ENCODE data around the gene TP53BP2.

DNA sequence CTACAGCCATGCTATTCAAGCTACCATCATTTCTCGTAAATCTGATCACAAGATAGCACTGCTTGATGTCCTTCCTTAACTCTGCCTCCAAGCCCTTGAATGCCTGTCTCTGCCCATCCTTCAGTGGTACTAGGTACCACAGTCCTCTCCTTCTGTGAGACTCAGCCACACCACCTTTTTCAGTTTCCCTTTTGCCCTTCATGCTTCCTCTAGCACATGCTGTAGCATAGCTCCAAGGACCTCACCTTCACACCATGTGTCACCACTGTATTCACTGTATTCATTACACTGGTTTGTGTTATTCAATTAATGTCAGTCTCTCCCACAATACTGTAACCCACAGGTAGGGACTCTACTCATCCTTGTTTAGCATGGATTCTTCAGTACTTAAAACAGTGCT is 8.0 kb upstream of the TP53BP2 start:
- TF ChIP-seq RAD21 (IDR thresholded peaks at IDR 0.05) = no peak
- TF ChIP-seq, protein P1, sequence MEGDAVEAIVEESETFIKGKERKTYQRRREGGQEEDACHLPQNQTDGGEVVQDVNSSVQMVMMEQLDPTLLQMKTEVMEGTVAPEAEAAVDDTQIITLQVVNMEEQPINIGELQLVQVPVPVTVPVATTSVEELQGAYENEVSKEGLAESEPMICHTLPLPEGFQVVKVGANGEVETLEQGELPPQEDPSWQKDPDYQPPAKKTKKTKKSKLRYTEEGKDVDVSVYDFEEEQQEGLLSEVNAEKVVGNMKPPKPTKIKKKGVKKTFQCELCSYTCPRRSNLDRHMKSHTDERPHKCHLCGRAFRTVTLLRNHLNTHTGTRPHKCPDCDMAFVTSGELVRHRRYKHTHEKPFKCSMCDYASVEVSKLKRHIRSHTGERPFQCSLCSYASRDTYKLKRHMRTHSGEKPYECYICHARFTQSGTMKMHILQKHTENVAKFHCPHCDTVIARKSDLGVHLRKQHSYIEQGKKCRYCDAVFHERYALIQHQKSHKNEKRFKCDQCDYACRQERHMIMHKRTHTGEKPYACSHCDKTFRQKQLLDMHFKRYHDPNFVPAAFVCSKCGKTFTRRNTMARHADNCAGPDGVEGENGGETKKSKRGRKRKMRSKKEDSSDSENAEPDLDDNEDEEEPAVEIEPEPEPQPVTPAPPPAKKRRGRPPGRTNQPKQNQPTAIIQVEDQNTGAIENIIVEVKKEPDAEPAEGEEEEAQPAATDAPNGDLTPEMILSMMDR (IDR thresholded peaks at IDR 0.05; ENCODE audit: low read depth, low read length, missing input control) = no peak
- no peak for TF ChIP-seq HNF4A (conservative IDR thresholded peaks at IDR 0.05)
- no peak for TF ChIP-seq EGR1 (IDR thresholded peaks at IDR 0.05; ENCODE audit: low read depth in 2 of 2)
- TF ChIP-seq, protein P2, sequence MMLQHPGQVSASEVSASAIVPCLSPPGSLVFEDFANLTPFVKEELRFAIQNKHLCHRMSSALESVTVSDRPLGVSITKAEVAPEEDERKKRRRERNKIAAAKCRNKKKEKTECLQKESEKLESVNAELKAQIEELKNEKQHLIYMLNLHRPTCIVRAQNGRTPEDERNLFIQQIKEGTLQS (IDR thresholded peaks at IDR 0.05) = no peak
- TF ChIP-seq SP1 (IDR thresholded peaks at IDR 0.05) = no peak
- TF ChIP-seq, protein P3, sequence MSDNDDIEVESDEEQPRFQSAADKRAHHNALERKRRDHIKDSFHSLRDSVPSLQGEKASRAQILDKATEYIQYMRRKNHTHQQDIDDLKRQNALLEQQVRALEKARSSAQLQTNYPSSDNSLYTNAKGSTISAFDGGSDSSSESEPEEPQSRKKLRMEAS (IDR thresholded peaks at IDR 0.05) = no peak
- TF ChIP-seq TAF1 (conservative IDR thresholded peaks at IDR 0.05) = no peak
- TF ChIP-seq GABPA (IDR thresholded peaks at IDR 0.05 in 1 of 2, conservative IDR thresholded peaks at IDR 0.05 in 1 of 2) = no peak
- TF ChIP-seq, protein P4, sequence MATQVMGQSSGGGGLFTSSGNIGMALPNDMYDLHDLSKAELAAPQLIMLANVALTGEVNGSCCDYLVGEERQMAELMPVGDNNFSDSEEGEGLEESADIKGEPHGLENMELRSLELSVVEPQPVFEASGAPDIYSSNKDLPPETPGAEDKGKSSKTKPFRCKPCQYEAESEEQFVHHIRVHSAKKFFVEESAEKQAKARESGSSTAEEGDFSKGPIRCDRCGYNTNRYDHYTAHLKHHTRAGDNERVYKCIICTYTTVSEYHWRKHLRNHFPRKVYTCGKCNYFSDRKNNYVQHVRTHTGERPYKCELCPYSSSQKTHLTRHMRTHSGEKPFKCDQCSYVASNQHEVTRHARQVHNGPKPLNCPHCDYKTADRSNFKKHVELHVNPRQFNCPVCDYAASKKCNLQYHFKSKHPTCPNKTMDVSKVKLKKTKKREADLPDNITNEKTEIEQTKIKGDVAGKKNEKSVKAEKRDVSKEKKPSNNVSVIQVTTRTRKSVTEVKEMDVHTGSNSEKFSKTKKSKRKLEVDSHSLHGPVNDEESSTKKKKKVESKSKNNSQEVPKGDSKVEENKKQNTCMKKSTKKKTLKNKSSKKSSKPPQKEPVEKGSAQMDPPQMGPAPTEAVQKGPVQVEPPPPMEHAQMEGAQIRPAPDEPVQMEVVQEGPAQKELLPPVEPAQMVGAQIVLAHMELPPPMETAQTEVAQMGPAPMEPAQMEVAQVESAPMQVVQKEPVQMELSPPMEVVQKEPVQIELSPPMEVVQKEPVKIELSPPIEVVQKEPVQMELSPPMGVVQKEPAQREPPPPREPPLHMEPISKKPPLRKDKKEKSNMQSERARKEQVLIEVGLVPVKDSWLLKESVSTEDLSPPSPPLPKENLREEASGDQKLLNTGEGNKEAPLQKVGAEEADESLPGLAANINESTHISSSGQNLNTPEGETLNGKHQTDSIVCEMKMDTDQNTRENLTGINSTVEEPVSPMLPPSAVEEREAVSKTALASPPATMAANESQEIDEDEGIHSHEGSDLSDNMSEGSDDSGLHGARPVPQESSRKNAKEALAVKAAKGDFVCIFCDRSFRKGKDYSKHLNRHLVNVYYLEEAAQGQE (IDR thresholded peaks at IDR 0.05) = no peak
- TF ChIP-seq, protein P5, sequence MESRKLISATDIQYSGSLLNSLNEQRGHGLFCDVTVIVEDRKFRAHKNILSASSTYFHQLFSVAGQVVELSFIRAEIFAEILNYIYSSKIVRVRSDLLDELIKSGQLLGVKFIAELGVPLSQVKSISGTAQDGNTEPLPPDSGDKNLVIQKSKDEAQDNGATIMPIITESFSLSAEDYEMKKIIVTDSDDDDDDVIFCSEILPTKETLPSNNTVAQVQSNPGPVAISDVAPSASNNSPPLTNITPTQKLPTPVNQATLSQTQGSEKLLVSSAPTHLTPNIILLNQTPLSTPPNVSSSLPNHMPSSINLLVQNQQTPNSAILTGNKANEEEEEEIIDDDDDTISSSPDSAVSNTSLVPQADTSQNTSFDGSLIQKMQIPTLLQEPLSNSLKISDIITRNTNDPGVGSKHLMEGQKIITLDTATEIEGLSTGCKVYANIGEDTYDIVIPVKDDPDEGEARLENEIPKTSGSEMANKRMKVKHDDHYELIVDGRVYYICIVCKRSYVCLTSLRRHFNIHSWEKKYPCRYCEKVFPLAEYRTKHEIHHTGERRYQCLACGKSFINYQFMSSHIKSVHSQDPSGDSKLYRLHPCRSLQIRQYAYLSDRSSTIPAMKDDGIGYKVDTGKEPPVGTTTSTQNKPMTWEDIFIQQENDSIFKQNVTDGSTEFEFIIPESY (IDR thresholded peaks at IDR 0.05) = no peak
- TF ChIP-seq RXRA (IDR thresholded peaks at IDR 0.05) = no peak
- TF ChIP-seq FOXA1 (IDR thresholded peaks at IDR 0.05) = no peak

Measured in liver (tissue), 3 donors.